Thyroid gland (tissue), 4 donors: Measurements from ENCODE around the gene PLXNB1. TPM values are rescaled to one million over a fixed set of nuclear protein-coding genes. Genes with fewer than 3 reads are reported as not detected.

Experiments
- DNase-seq, 2 donors: peaks; one replicate each; pipeline ENCODE4 v3.0.0-alpha.2; 2019
- H3K27ac ChIP-seq, 3 donors: fragments of 200-600 bp; sonication (generic); 1 replicate in 2 of 3; 2 replicates in 1 of 3; pipeline ENCODE4 v1.5.1; 2016 to 2019; ENCODE audit warnings: mild to moderate bottlenecking in 1 of 3, moderate library complexity in 1 of 3
- H3K27me3 ChIP-seq: fragments of 200-600 bp; sonication (generic); one replicate; pipeline ENCODE4 v1.5.1; 2019
- H3K36me3 ChIP-seq, 2 donors: fragments of 200-600 bp; sonication (generic); one replicate each; pipeline ENCODE4 v1.5.1; 2016 to 2019
- H3K4me1 ChIP-seq, 2 donors: fragments of 200-600 bp; sonication (generic); one replicate each; pipeline ENCODE4 v1.5.1; 2017 to 2019
- H3K4me3 ChIP-seq, 3 donors: fragments of 200-600 bp; sonication (generic); replicated peaks in 1 of 3; 1 replicate in 2 of 3; 2 replicates in 1 of 3; pipeline ENCODE4 v1.5.1; 2016; ENCODE audit warnings: mild to moderate bottlenecking in 1 of 3
- H3K9me3 ChIP-seq: fragments of 200-600 bp; sonication (generic); one replicate; pipeline ENCODE4 v1.5.1; 2017
- CTCF ChIP-seq, 6 experiments: fragments of 200-600 bp in 3 of 6; fragments of 450-650 bp in 3 of 6; sonication (generic) in 3 of 6; IDR thresholded peaks; one replicate each; pipeline ENCODE4 v1.5.1; 2016 to 2019; ENCODE audit warnings: antibody characterized with exemption in 6 of 6, mild to moderate bottlenecking in 2 of 6, inconsistent platforms in 1 of 6, moderate library complexity in 1 of 6
- POLR2A ChIP-seq, 2 donors: fragments of 450-650 bp; IDR thresholded peaks; one replicate each; pipeline ENCODE4 v1.6.1; 2017; ENCODE audit warnings: antibody characterized with exemption in 2 of 2, mild to moderate bottlenecking in 2 of 2, moderate library complexity in 1 of 2
- WGBS, 2 donors: methylation state at CpG; one replicate each; pipeline ENCODE4 v1.1.5; 2017; 5-methylcytosine and 5-hydroxymethylcytosine counted together
- intact Hi-C: fragments of 100-400 bp; cut with DNase I; formaldehyde crosslinking; loops from one replicate; pipeline ENCODE4 v1.15.1; 2023
- total RNA-seq, 4 donors: library from RNA; depleted of rRNA; stranded (reverse); fragments of >200 nt; gene quantifications; one replicate each; pipeline ENCODE4 v1.2.3, GENCODE V29; 2016

The PLXNB1 gene
- total RNA-seq, 4 donors from 2014 or later, result 126 to 216 (median 138) TPM

- intact Hi-C loops, result no loop called here
These were observed 23.9 kb downstream of the PLXNB1 start for GRCh38 chr3:48405971-48406370.

GRCh38 chr3:48405343-48405881 lies 24.5 kb downstream of the PLXNB1 start:
- no peak overlapping the region for H3K27ac ChIP-seq
- no peak overlapping the region for H3K4me3 ChIP-seq
- TF ChIP-seq POLR2A (IDR thresholded peaks at IDR 0.05) (no peak), CTCF (IDR thresholded peaks at IDR 0.05) (no peak)
- H3K9me3 ChIP-seq, result no peaks in the 10 kb centered on the region
- intact Hi-C loops, result no loop called here
- H3K36me3 ChIP-seq, result peaks cover 34 to 50% of the 10 kb centered on the region in 2 donors
- peak in 1 of 2 donors; percentile 4 for DNase-seq
- peaks cover 6 to 20% of the 10 kb centered on the region in 2 donors for H3K4me1 ChIP-seq
- no peaks in the 10 kb centered on the region for H3K27me3 ChIP-seq
- 87 to 89% methylated on average over 8 to 12 of the region's 13 CpGs for WGBS, 2 donors

More at GRCh38 chr3:48405971-48406370, 23.9 kb downstream of the PLXNB1 start:
- 94 to 100% methylated on average over 1 of the region's 1 CpG for WGBS, 2 donors
- DNase-seq, result no peak
- TF ChIP-seq CTCF (IDR thresholded peaks at IDR 0.05) (no peak), POLR2A (IDR thresholded peaks at IDR 0.05) (no peak)
- H3K9me3 ChIP-seq, result no peaks in the 10 kb centered on the region
- H3K4me3 ChIP-seq, result no peak overlapping the region
- no peaks in the 10 kb centered on the region for H3K27me3 ChIP-seq
- H3K27ac ChIP-seq, result no peak overlapping the region
- peaks cover 39 to 56% of the 10 kb centered on the region in 2 donors for H3K36me3 ChIP-seq
- peaks cover 6 to 20% of the 10 kb centered on the region in 2 donors for H3K4me1 ChIP-seq

GRCh38 chr3:48404440-48405342 lies 25.2 kb downstream of the PLXNB1 start:
- Histone ChIP-seq H3K36me3 (peaks cover 29 to 43% of the 10 kb centered on the region in 2 donors), H3K4me1 (peaks cover 6 to 20% of the 10 kb centered on the region in 2 donors), H3K9me3 (no peaks in the 10 kb centered on the region), H3K27me3 (no peaks in the 10 kb centered on the region), H3K27ac (no peak overlapping the region), H3K4me3 (no peak overlapping the region)
- WGBS, 2 donors, result 86 to 91% methylated on average over 19 to 21 of the region's 21 CpGs
- intact Hi-C loops, result loop anchor here (5.0 kb wide), 1 partner anchor 143 kb away; no protein-coding TSS in a partner anchor
- DNase-seq, result peak in 1 of 2 donors; percentile 30
- TF ChIP-seq POLR2A (IDR thresholded peaks at IDR 0.05) (no peak), CTCF (IDR thresholded peaks at IDR 0.05) (no peak)

- Histone ChIP-seq H3K27me3 (no peaks in the 10 kb centered on the region), H3K9me3 (no peaks in the 10 kb centered on the region), H3K4me3 (no peak overlapping the region), H3K27ac (peak overlapping the region in 2 of 3 donors; percentile 83 to 89), H3K4me1 (peaks cover 6 to 20% of the 10 kb centered on the region in 2 donors), H3K36me3 (peaks cover 20 to 34% of the 10 kb centered on the region in 2 donors)
- TF ChIP-seq POLR2A (IDR thresholded peaks at IDR 0.05) (no peak), CTCF (IDR thresholded peaks at IDR 0.05) (no peak)
- intact Hi-C loops, result loop anchor here (5.0 kb wide), 1 partner anchor 144 kb away; no protein-coding TSS in a partner anchor
- peak in 1 of 2 donors; percentile 2 for DNase-seq
- WGBS, 2 donors, result 90 to 100% methylated on average over 5 to 10 of the region's 15 CpGs
These were observed 26.1 kb downstream of the PLXNB1 start for GRCh38 chr3:48403533-48404439.
